Nephron (organoid): Measurements from ENCODE around the gene AQP7.
A peak's percentile ranks its signal among the peaks of the same experiment; 100 is the strongest.
"Not testable (repeated sequence)": the region's sequence is repeated elsewhere in the genome, so short reads cannot be mapped to it uniquely, and the experiment has no call there.

Experiments
- H3K27ac Mint-ChIP-seq, 3 experiments: 2 replicates each; pipeline ENCODE4 v1.8.0; 2020; ENCODE audit warnings: mixed read lengths in 3 of 3, mild to moderate bottlenecking in 2 of 3, moderate library complexity in 1 of 3
- H3K27me3 Mint-ChIP-seq: 2 replicates; pipeline ENCODE4 v1.8.0; 2021; ENCODE audit warnings: low read depth, mild to moderate bottlenecking, moderate library complexity, mixed read lengths
- H3K36me3 Mint-ChIP-seq: 2 replicates; pipeline ENCODE4 v1.8.0; 2020; ENCODE audit warnings: low read depth, mixed read lengths
- H3K4me1 Mint-ChIP-seq: 2 replicates; pipeline ENCODE4 v1.8.0; 2020; ENCODE audit warnings: mixed read lengths
- H3K4me3 Mint-ChIP-seq, 3 experiments: 2 replicates each; pipeline ENCODE4 v1.8.0; 2020; ENCODE audit warnings: mild to moderate bottlenecking in 3 of 3, mixed read lengths in 3 of 3, moderate library complexity in 2 of 3
- H3K9me3 Mint-ChIP-seq: 2 replicates; pipeline ENCODE4 v1.8.0; 2020; ENCODE audit warnings: mixed read lengths
- CTCF ChIP-seq, 3 experiments: fragments of 200-600 bp; sonication (generic); IDR thresholded peaks; one replicate each; pipeline ENCODE4 v1.5.0; 2021; ENCODE audit warnings: antibody characterized with exemption in 3 of 3; ENCODE audit not compliant: unreplicated experiment in 3 of 3

AQP7 gene

DNA sequence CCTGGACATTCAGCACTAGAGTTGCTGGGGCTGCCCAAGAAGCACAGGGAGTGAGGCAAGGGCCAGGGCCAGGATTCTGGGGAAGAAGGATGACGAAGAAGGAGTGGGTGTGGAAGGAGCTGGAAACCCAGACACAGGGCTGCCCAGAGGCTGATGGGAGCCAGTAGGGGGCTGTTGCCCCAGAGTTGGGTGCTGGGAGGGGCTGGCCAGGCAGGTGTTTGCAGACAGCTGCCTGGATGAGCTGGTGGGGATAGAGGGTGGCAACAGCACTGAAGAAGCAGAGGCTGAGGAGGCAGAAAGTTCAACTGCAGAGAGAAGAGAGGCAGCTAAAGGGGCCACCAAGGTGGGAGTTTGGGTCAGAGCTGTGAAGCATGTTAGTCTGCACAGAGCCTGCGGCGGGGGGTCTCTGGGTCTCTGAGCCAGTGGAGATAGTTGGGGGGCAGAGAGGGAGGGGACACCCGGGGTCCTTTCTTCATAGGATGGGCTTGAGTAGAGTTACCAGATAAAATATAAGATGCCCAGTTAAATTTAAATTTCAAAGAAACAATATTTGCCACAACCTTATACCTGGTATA is 2.5 kb upstream of the AQP7 start:
- Mint-ChIP-seq H3K9me3 (no peaks in the 10 kb centered on the region), H3K27ac (peak overlapping the region; percentile 0 to 81 (median 19)), H3K27me3 (peaks cover 9% of the 10 kb centered on the region), H3K4me3 (peak overlapping the region in 1 of 3 experiments; percentile 3), H3K4me1 (peaks cover 29% of the 10 kb centered on the region), H3K36me3 (no peaks in the 10 kb centered on the region)
- TF ChIP-seq CTCF (IDR thresholded peaks at IDR 0.05; ENCODE audit: unreplicated experiment in 3 of 3): no peak

GRCh38 chr9:33403941-33404787 is 1.8 kb upstream of the AQP7 start:
- Mint-ChIP-seq H3K4me3 (peak overlapping the region in 1 of 3 experiments; percentile 3), H3K9me3 (no peaks in the 10 kb centered on the region), H3K4me1 (peaks cover 33% of the 10 kb centered on the region), H3K36me3 (no peaks in the 10 kb centered on the region), H3K27me3 (peaks cover 11% of the 10 kb centered on the region), H3K27ac (peak overlapping the region; percentile 0 to 81 (median 19))
- no peak for TF ChIP-seq CTCF (IDR thresholded peaks at IDR 0.05; ENCODE audit: unreplicated experiment in 3 of 3)

DNA sequence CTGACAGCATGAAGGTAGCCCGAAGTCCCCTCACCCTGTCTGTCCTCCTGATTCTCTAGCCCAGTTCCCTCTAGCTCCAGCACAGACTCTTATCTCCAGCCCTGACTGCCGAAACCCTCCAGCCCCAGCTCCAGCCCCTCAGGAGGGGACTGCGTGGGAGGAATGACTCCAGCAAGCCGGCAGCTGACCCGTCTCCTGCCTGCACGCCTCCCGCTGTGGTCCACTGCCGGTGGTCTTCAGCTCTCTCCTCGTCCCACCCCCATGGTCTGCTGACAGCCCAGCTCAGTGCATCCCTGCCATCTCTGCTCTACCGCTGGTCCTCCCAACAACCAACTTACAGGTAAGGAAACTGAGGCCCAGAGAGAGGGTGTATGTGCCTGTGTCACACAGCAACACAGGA is 559 bp downstream of the AQP7 start:
- Mint-ChIP-seq H3K4me1 (peaks cover 33% of the 10 kb centered on the region), H3K4me3 (peak overlapping the region in 2 of 3 experiments; percentile 47), H3K27ac (peak overlapping the region; percentile 65 to 77 (median 71))
- not testable (repeated sequence) for H3K27me3 Mint-ChIP-seq, H3K9me3 Mint-ChIP-seq, H3K36me3 Mint-ChIP-seq

DNA sequence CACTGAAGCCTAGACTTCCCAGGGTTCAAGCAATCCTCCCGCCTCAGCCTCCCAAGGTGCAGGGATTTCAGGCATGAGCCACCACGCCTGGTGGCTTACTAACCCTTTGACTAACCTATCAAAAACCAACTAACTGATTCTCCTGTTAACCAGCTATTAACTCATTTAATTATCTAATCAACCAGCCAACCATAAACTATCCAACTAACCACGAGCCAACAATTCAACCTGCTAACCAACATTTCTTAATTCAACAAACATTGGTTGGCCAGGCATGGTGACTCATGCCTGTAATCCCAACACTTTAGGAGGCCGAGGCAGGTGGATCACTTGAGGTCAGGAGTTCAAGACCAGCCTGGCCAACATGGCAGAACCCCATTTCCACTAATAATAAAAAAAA is 3.3 kb downstream of the AQP7 start:
- Mint-ChIP-seq H3K27ac (peak overlapping the region in 1 of 3 experiments; percentile 51), H3K4me1 (peaks cover 38% of the 10 kb centered on the region)
- not testable (repeated sequence) for H3K36me3 Mint-ChIP-seq, H3K27me3 Mint-ChIP-seq, H3K9me3 Mint-ChIP-seq, H3K4me3 Mint-ChIP-seq

- H3K9me3 Mint-ChIP-seq, H3K27me3 Mint-ChIP-seq, H3K36me3 Mint-ChIP-seq, H3K4me3 Mint-ChIP-seq: not testable (repeated sequence)
- Mint-ChIP-seq H3K4me1 (peaks cover 41% of the 10 kb centered on the region), H3K27ac (peak overlapping the region in 2 of 3 experiments; percentile 37 to 40)
Measured at GRCh38 chr9:33397801-33398200, 4.6 kb downstream of the AQP7 start.

DNA sequence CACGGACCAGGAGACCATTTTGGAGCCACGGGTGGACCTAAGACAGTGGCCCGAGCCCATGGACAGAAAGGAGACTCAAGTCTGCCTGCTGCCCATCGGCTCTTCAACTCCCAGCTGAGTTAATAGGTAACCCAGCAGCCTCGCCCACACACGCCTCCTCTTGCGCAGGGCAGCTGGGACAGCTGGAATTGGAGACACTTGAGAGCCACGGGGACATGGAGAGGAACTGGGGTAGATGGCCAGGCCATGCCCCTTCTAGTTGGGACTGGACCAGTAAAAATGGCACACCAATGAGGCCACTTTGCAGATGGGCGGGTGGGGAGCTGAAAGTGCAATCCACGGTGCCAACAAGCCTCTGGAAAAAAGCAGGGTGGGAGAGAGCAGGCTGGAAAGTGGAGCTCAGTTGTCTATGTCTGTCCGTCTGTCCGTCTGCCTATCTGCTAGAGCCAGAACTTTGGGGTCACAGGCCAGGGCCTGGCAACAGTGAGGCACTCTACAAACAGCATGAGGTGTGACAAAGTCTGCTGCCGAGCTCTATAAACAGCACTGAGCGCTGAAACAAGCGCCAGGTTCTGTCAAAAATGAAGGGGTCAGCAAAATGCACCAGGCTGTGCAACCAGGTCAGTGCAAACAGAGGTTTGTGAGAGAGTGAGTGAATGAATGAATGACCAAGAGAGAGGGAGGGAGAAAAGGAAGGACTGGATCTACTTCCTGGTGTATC is 7.0 kb downstream of the AQP7 start:
- not testable (repeated sequence) for H3K27me3 Mint-ChIP-seq, H3K36me3 Mint-ChIP-seq, H3K9me3 Mint-ChIP-seq
- peaks cover 40% of the 10 kb centered on the region for H3K4me1 Mint-ChIP-seq
- H3K4me3 Mint-ChIP-seq: peak overlapping the region; percentile 65 to 78 (median 72)
- peak overlapping the region; percentile 81 to 95 (median 90) for H3K27ac Mint-ChIP-seq

GRCh38 chr9:33393986-33394385 is 8.4 kb downstream of the AQP7 start:
- H3K9me3 Mint-ChIP-seq, H3K27me3 Mint-ChIP-seq, H3K36me3 Mint-ChIP-seq: not testable (repeated sequence)
- H3K4me1 Mint-ChIP-seq: peaks cover 40% of the 10 kb centered on the region
- peak overlapping the region; percentile 4 to 54 (median 48) for H3K4me3 Mint-ChIP-seq
- H3K27ac Mint-ChIP-seq: peak overlapping the region; percentile 54 to 94 (median 58)

- Mint-ChIP-seq H3K27me3 (no peaks in the 10 kb centered on the region), H3K4me1 (peaks cover 41% of the 10 kb centered on the region), H3K4me3 (peak overlapping the region; percentile 4 to 54 (median 48)), H3K9me3 (no peaks in the 10 kb centered on the region), H3K27ac (peak overlapping the region; percentile 54 to 94 (median 58)), H3K36me3 (no peaks in the 10 kb centered on the region)
- no peak for TF ChIP-seq CTCF (IDR thresholded peaks at IDR 0.05; ENCODE audit: unreplicated experiment in 3 of 3)
Measured at GRCh38 chr9:33393581-33393980, 8.8 kb downstream of the AQP7 start.

GRCh38 chr9:33392591-33393021 is 9.8 kb downstream of the AQP7 start:
- H3K27me3 Mint-ChIP-seq, H3K9me3 Mint-ChIP-seq, H3K36me3 Mint-ChIP-seq: not testable (repeated sequence)
- peaks cover 51% of the 10 kb centered on the region for H3K4me1 Mint-ChIP-seq
- H3K4me3 Mint-ChIP-seq: peak overlapping the region in 1 of 3 experiments; percentile 42
- H3K27ac Mint-ChIP-seq: peak overlapping the region; percentile 46 to 99 (median 54)

GRCh38 chr9:33391111-33391771 is 11.1 kb downstream of the AQP7 start:
- H3K4me3 Mint-ChIP-seq: peak overlapping the region; percentile 54 to 70 (median 65)
- H3K27ac Mint-ChIP-seq: peak overlapping the region; percentile 93 to 99 (median 95)
- peaks cover 55% of the 10 kb centered on the region for H3K4me1 Mint-ChIP-seq
- not testable (repeated sequence) for H3K27me3 Mint-ChIP-seq, H3K36me3 Mint-ChIP-seq, H3K9me3 Mint-ChIP-seq
